T follicular helper cell (primary cell): ENCODE results near the gene CD52.

ENCODE experiments used
- DNase-seq: peaks from one replicate; pipeline ENCODE4 v3.0.0-alpha.2; 2020; ENCODE audit warnings: low read depth

The CD52 gene

GRCh38 chr1:26357121-26357602 is 39.4 kb downstream of the CD52 start:
- no peak for DNase-seq

DNA sequence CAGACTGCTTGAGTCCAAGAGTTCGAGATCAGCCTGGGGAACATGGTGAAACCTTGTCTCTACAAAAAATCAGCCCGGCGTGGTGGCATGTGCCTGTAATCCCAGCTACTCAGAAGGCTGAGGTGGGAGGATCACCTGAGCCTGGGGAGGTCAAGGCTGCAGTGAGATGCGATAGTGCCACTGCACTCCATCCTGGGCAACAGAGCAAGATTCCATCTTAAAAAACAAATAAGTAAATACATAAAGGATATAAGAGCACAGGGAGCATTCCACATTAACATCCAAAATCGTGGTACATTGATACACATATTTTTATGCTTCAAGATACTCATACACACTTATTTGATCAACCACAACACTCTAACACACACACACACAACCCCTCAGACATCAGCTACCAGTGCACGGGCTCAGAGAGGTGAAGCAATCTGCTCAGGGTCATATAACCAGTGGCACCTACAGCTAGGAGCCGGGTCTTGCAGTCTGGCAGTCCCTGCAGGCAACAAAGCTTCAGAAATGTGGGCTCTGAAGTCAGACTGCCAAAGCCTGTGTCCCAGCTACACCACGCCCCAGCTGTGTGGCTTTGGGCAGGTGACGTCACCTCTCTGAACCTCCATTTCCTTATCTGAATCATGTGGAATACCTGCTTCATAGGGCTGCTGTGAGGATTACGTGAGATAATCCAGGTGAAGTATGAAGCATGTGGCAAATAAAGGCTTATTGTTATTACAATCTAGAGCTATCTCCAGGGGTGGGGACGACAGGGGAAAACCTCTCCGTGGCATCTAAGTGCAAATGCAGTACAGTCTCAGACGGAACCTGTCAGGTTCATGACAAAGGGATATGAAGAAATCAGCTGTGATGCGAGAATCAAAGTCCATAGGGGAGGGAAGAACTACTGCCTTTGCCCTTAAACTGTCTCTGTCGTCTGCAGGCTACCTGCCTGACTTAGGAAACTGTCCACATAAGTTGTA is 40.9 kb downstream of the CD52 start:
- DNase-seq: peak; percentile 76

GRCh38 chr1:26359981-26360806 is 42.4 kb downstream of the CD52 start:
- peak; percentile 36 for DNase-seq

DNA sequence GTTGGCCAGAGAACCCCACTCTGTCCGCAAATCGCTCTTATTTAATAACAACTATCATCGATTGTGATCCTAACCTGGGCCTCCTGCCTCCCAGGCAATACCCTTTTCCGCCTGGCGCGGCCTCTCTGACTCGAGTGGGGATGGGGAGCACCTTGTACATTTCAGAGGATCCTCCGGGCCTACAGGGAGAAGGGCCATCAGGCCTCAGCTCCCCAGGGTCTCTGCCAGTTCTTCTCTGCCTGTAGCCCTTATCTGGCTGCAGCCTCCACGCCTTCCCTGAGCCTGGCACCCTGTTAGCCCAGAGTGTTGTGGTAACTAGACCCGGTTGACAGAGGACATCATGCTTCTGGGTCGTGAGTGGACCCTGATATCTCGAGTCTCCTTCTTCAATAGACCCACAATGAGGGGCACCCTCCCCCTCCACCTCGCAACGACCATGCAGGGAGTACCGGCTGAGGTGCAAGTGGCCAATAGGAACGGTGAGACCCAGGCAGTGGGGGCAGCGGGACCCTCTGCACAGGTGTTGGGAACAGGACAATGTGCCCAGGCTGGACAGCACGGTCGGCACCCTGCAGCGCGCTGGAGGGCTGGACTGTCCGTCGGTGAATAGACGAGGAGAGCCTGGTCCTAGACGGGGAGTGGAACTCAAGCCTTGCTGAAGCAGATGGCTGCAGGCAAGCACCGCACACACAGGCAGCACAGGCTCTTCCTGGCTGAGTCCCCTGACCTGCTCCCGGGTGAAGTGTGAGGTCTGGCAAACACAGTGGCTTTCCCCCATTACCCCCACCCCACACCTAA is 43.2 kb downstream of the CD52 start:
- DNase-seq: no peak

DNA sequence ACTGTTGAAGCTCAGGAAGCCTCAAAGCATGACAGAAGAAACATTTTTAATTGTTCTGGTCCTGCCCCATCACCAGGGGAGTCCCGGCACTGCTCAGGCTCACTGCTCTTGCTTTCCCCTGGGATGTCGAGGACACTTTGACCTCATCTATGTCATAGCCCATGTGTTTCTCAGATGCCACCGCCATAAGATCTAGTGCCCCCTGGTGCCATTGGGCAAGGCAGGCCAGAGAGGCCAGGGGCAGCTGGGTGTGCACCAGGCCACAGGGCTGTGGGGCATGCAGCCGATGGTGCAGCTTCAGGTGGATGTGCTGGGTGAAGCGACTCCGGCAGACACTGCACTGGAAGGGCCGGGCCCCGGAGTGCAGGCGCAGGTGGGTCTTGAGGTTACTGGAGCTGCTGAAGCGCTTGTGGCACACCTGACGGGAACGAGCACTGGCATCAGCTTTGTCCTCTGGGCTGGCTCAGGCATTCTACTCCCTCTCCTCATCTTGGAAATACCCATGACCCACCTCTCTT is 43.9 kb downstream of the CD52 start:
- DNase-seq: no peak

- no peak for DNase-seq
Measured at GRCh38 chr1:26362331-26362730, 44.6 kb downstream of the CD52 start.

DNA sequence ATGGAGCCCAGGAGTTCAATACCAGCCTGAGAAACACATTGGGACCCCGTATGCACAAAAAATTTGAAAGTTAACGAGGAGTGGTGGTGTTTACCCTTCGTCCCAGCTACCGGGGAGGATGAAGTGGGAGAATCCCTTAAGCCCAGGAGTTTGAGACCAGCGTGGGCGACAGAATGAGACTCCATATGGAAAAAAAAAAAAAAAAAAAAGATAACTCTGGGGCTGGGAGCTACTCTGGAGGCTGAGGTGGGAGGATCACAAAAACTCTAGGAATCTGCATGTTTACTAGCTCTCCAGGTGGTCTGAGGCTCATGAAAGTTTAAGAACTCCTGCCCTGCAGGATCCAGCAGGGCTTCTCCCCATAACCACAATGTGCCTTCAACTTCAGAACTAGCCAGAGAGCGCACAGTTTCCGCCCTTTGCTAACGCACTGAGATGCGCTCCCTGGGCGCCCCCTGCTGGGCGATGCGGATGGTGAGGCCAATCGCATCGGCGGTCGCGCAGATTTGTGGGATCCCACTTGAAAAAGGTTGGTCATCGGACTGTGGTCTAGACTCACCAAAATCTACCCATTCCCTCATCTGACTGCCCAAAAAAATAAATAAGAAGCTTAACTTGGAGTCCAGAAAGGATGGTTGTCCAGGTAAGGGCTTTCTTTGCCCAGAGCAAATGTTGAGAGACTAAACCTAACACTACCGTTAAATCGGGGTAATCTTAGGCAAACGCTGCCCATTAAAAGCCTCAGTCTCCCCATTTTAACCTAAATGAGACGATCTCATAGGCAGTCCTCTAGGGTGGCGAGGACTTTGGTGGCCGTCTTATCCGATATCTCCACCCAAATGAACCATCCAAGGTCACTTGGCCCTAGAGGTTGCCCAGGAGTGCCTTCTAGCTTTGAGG is 46.0 kb downstream of the CD52 start:
- DNase-seq: peak; percentile 74

DNA sequence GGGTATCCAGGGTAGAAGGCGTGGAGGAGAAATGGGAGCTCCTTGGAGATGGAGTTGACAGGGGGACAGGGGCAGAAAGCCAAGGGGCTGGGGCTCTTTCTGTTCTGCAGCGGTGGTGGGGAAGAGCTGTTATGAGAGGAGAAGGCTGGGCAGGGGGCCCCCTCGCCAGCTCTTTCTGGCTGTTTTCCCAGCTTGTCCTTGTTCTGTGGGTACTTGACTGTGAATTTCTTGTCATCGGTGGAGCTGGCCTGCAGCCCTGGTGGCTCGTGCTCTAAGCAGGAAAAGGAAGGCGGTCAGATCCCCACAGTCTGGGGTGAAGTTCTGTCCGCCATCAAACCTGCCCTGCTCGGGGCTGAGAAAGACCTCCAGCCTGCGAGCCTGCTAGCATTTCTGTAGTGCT is 47.2 kb downstream of the CD52 start:
- no peak for DNase-seq

DNA sequence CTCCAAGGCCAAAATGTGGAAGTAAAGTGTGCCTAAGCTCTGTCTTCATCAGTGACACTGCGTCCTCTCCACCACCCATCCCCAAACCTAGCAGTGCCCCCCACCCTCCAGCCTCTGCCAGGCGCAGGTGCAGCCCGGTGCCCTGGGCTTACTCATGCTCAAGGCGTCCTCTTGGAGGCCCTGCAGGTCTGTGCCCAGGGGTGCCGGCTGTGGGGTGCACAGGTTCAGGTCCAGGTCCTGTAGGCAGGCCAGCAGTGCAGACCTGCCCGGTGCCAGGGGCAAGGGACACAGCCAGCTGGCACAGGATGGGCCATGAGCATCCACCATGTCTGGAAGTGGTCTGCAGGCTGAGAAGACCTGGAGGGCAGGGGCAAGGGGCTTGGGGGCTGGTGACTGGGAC is 49.7 kb downstream of the CD52 start:
- no peak for DNase-seq

- no peak for DNase-seq
Measured at GRCh38 chr1:26368006-26368405, 50.2 kb downstream of the CD52 start.

GRCh38 chr1:26368486-26368885 is 50.7 kb downstream of the CD52 start:
- no peak for DNase-seq
